SK-N-SH (cell line): ENCODE data around the gene CDHR4. TPM values are rescaled to one million over a fixed set of nuclear protein-coding genes. Genes with fewer than 3 reads are reported as not detected.

Source experiments
- CTCF ChIA-PET: fragments of 300-600, 350-600 bp; formaldehyde crosslinking; extraction: SDS; loops from one replicate; lab custom pipeline; 2021; lab: Yijun Ruan, JAX
- POLR2A ChIA-PET: fragments of 350-600 bp; sonication (Branson Sonifier 250); formaldehyde crosslinking; extraction: SDS; loops from one replicate; lab custom pipeline; 2020; ENCODE audit warnings: antibody characterized with exemption, inconsistent platforms; lab: Yijun Ruan, JAX
- DNase-seq: peaks from one replicate; pipeline ENCODE4 v3.0.0; 2012
- H2AFZ ChIP-seq: fragments of 200-600 bp; sonication (generic); 2 replicates; pipeline ENCODE4 v1.8.1; 2016; ENCODE audit warnings: antibody characterized with exemption, mild to moderate bottlenecking, low read depth
- H3F3A ChIP-seq: fragments of 200-600 bp; sonication (generic); replicated peaks from 2 replicates; pipeline ENCODE3; 2016; ENCODE audit warnings: antibody characterized with exemption, mild to moderate bottlenecking; ENCODE audit not compliant: insufficient read depth
- H3K27ac ChIP-seq, 2 experiments: fragments of 200-500 bp in 1 of 2; fragments of 200-600 bp in 1 of 2; sonication (Bioruptor generic) in 1 of 2; sonication (generic), shearing (Covaris generic) in 1 of 2; 2 replicates each; pipeline versions ENCODE4 v1.5.1 to v1.6.1; 2014 to 2016; ENCODE audit warnings: low read depth in 2 of 2, inconsistent platforms in 1 of 2, low read length in 1 of 2, mild to moderate bottlenecking in 1 of 2, mixed read lengths in 1 of 2
- H3K27me3 ChIP-seq: fragments of 200-600 bp; sonication (generic), shearing (Covaris generic); 2 replicates; pipeline ENCODE4 v1.6.1; 2016; ENCODE audit warnings: mixed run types; ENCODE audit not compliant: insufficient read depth
- H3K36me3 ChIP-seq, 2 experiments: fragments of 200-500 bp in 1 of 2; fragments of 200-600 bp in 1 of 2; sonication (Bioruptor generic) in 1 of 2; sonication (generic) in 1 of 2; replicated peaks in 1 of 2; 2 replicates each; pipeline versions ENCODE3 to v1.5.1; 2014 to 2016; ENCODE audit warnings: low read length in 1 of 2, mild to moderate bottlenecking in 1 of 2; ENCODE audit not compliant: insufficient read depth in 2 of 2, control insufficient read depth in 1 of 2
- H3K4me1 ChIP-seq, 2 experiments: fragments of 200-500 bp in 1 of 2; fragments of 200-600 bp in 1 of 2; sonication (Bioruptor generic) in 1 of 2; sonication (generic), shearing (Covaris generic) in 1 of 2; 2 replicates each; pipeline versions ENCODE4 v1.5.1 to v1.6.1; 2014 to 2016; ENCODE audit warnings: low read depth in 1 of 2, low read length in 1 of 2, mixed run types in 1 of 2; ENCODE audit not compliant: insufficient read depth in 2 of 2, control insufficient read depth in 1 of 2
- H3K4me2 ChIP-seq: fragments of 200-600 bp; sonication (generic), shearing (Covaris generic); 2 replicates; pipeline ENCODE4 v1.6.1; 2017; ENCODE audit warnings: mixed run types
- H3K4me3 ChIP-seq, 2 experiments: fragments of 200-500 bp in 1 of 2; fragments of 200-600 bp in 1 of 2; sonication (Bioruptor generic) in 1 of 2; sonication (generic), shearing (Covaris generic) in 1 of 2; 2 replicates each; pipeline versions ENCODE4 v1.5.1 to v1.8.1; 2014 to 2016; ENCODE audit warnings: low read depth in 2 of 2, inconsistent platforms in 1 of 2, low read length in 1 of 2, mild to moderate bottlenecking in 1 of 2, mixed read lengths in 1 of 2, moderate library complexity in 1 of 2
- H3K79me2 ChIP-seq: fragments of 200-600 bp; sonication (generic); 2 replicates; pipeline ENCODE4 v1.8.1; 2017; ENCODE audit warnings: mild to moderate bottlenecking; ENCODE audit not compliant: insufficient read depth
- H3K9ac ChIP-seq: fragments of 200-600 bp; sonication (generic); 2 replicates; pipeline ENCODE4 v1.6.1; 2017; ENCODE audit warnings: mixed run types
- H3K9me2 ChIP-seq: fragments of 200-600 bp; sonication (generic); 2 replicates; pipeline ENCODE4 v1.6.1; 2017; ENCODE audit warnings: mixed run types
- H3K9me3 ChIP-seq: fragments of 200-600 bp; sonication (generic); 2 replicates; pipeline ENCODE4 v1.6.1; 2017; ENCODE audit warnings: mixed run types, mild to moderate bottlenecking, moderate library complexity
- H4K20me1 ChIP-seq: fragments of 200-600 bp; sonication (generic); 2 replicates; pipeline ENCODE4 v1.6.1; 2017; ENCODE audit warnings: mild to moderate bottlenecking, mixed run types; ENCODE audit not compliant: insufficient read depth
- CTCF ChIP-seq: fragments of 200-600 bp; sonication (generic); IDR thresholded peaks from 2 replicates; pipeline ENCODE4 v1.6.1; 2017; ENCODE audit warnings: antibody characterized with exemption, mild to moderate bottlenecking, moderate library complexity
- ELF1 ChIP-seq: IDR thresholded peaks from 2 replicates; pipeline ENCODE4 v1.4.0; 2012
- EP300 ChIP-seq, 2 experiments: IDR thresholded peaks; 2 replicates each; pipeline versions ENCODE4 v1.4.0 to v1.6.1; 2012; ENCODE audit warnings: borderline replicate concordance in 1 of 2, low read depth in 1 of 2, low read length in 1 of 2
- EZH2phosphoT487 ChIP-seq: fragments of 200-600 bp; sonication (generic); IDR thresholded peaks from 2 replicates; pipeline ENCODE4 v1.6.1; 2017; ENCODE audit warnings: low read depth, mixed run types, mild to moderate bottlenecking, antibody characterized with exemption, moderate library complexity, borderline replicate concordance
- FOSL2 ChIP-seq: IDR thresholded peaks from 2 replicates; pipeline ENCODE4 v1.4.0; 2012; ENCODE audit warnings: low read depth, mild to moderate bottlenecking, moderate library complexity, borderline replicate concordance
- FOXM1 ChIP-seq: IDR thresholded peaks from 2 replicates; pipeline ENCODE4 v1.4.0; 2012; ENCODE audit warnings: low read depth, mild to moderate bottlenecking
- GATA2 ChIP-seq: sonication (generic); formaldehyde crosslinking; IDR thresholded peaks from 2 replicates; pipeline ENCODE4 v1.5.0; 2020; ENCODE audit warnings: mild to moderate bottlenecking, missing genetic modification reagents
- IRF3 ChIP-seq: fragments of 150-350 bp; IDR thresholded peaks from 2 replicates; pipeline ENCODE4 v1.6.1; 2016; ENCODE audit warnings: mild to moderate bottlenecking, low read depth, low read length
- JUND ChIP-seq: IDR thresholded peaks from 2 replicates; pipeline ENCODE4 v1.4.0; 2012
- PBX3 ChIP-seq: IDR thresholded peaks from 2 replicates; pipeline ENCODE4; 2012
- RAD21 ChIP-seq: IDR thresholded peaks from 2 replicates; pipeline ENCODE4 v1.6.1; 2012; ENCODE audit warnings: mild to moderate bottlenecking, low read length
- REST ChIP-seq: IDR thresholded peaks from 2 replicates; pipeline ENCODE4 v1.6.1; 2012; ENCODE audit warnings: mild to moderate bottlenecking, low read depth, low read length, moderate library complexity
- RXRA ChIP-seq: IDR thresholded peaks from 2 replicates; pipeline ENCODE4 v1.4.0; 2012; ENCODE audit warnings: low read depth, mild to moderate bottlenecking, borderline replicate concordance
- SIN3A ChIP-seq: IDR thresholded peaks from 2 replicates; pipeline ENCODE4 v1.6.1; 2012; ENCODE audit warnings: low read depth, mild to moderate bottlenecking, low read length, moderate library complexity, borderline replicate concordance
- TCF12 ChIP-seq: IDR thresholded peaks from 2 replicates; pipeline ENCODE4 v1.4.0; 2012
- USF2 ChIP-seq: fragments of 150-350 bp; IDR thresholded peaks from 2 replicates; pipeline ENCODE4 v1.6.1; 2017; ENCODE audit warnings: antibody characterized with exemption, low read length, low read depth, borderline replicate concordance
- WGBS: methylation state at CpG from one replicate; pipeline ENCODE4 v1.1.6; 2017; ENCODE audit warnings: low lambda C conversion rate; 5-methylcytosine and 5-hydroxymethylcytosine counted together
- polyA plus RNA-seq, 3 experiments: library from polyadenylated mRNA; depleted of rRNA; stranded (reverse); fragments of >200 nt; gene quantifications; 2 replicates each; pipeline ENCODE4 v1.2.3, GENCODE V29; 2012
- TF ChIP-seq, protein P1 (sequence below): IDR thresholded peaks from 2 replicates; pipeline ENCODE4 v1.4.0; 2012; ENCODE audit warnings: low read depth

Gene CDHR4
- polyA plus RNA-seq, 1 of the 3 experiments (the other 2 are of a cell fraction) = 0.07 TPM

DNA sequence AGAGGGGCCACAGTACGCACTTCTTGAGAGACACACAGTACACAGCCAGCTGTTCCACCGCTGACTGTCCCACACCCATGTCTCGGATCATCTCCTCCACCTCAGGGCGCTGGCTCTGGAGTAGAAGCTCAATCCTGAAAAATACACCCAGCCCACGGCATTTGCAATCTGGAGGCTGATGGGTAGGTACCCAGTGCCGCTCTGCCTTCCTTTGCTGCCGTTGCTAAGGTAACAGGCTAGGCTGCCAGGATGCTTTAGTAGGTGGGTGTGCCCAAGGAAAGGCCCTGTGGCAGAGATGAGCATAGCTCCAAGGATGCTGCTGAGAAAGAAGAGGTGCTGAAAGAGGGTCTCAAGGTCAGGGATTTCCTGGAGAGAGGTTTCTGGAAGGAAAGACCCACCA is 42.1 kb upstream of the CDHR4 start:
- 92% methylated on average over 7 of the region's 7 CpGs for WGBS
- ChIA-PET CTCF (interaction anchor here (0.6 to 14.6 kb wide), 7 partner anchors 14 to 97 kb away, joined by 3 to 386 read pairs (median 12); partner anchors contain the start of genes CAMKV, CDHR4, INKA1 and TRAIP), POLR2A (interaction anchor here (1.0 kb wide), 1 partner anchor 39 kb away, joined by 3 read pairs; the partner anchor contains the start of gene INKA1)
- TF ChIP-seq FOSL2 (no peak), EZH2phosphoT487 (no peak), RXRA (no peak), USF2 (no peak), GATA2 (CRISPR knock-in tag) (no peak), PBX3 (no peak), SIN3A (no peak), TCF12 (no peak), RAD21 (no peak), JUND (no peak), FOXM1 (no peak), ELF1 (no peak), EP300 (IDR thresholded peaks at IDR 0.05; ENCODE audit: borderline replicate concordance in 1 of 2, low read depth in 1 of 2, low read length in 1 of 2) (no peak), CTCF (no peak), REST (no peak), IRF3 (no peak)
- TF ChIP-seq, protein P1, sequence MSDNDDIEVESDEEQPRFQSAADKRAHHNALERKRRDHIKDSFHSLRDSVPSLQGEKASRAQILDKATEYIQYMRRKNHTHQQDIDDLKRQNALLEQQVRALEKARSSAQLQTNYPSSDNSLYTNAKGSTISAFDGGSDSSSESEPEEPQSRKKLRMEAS = no peak
- no peaks in the 10 kb centered on the region for H3K9me3 ChIP-seq
- no peak overlapping the region for H3K9ac ChIP-seq
- H3F3A ChIP-seq = no peaks in the 10 kb centered on the region
- no peak overlapping the region for H3K4me3 ChIP-seq
- no peaks in the 10 kb centered on the region for H4K20me1 ChIP-seq
- H3K27me3 ChIP-seq = no peaks in the 10 kb centered on the region
- peaks cover 0 to 21% of the 10 kb centered on the region in 2 experiments for H3K36me3 ChIP-seq
- peak overlapping the region in 1 of 2 experiments; percentile 93; a peak in 1 of 4 replicates for H3K27ac ChIP-seq
- H3K4me1 ChIP-seq = peaks cover 0 to 48% of the 10 kb centered on the region in 2 experiments; a peak in 1 of 4 replicates
- no peak for DNase-seq
- no peak overlapping the region for H2AFZ ChIP-seq
- no peaks in the 10 kb centered on the region for H3K9me2 ChIP-seq
- no peak overlapping the region for H3K4me2 ChIP-seq
- H3K79me2 ChIP-seq = no peaks in the 10 kb centered on the region
